HG03354 (cell line): ENCODE results near the gene DNAJA4.
"Not testable (repeated sequence)": the region's sequence is repeated elsewhere in the genome, so short reads cannot be mapped to it uniquely, and the experiment has no call there.

ENCODE experiments used
- ATAC-seq: cut with Tn5 transposase; IDR thresholded peaks from one replicate; pipeline ENCODE4 v1.9.1; 2021; ENCODE audit warnings: mild to moderate bottlenecking; ENCODE audit not compliant: unreplicated experiment, poor library complexity, severe bottlenecking

The DNAJA4 gene

GRCh38 chr15:78243058-78243457 is 21.3 kb upstream of the DNAJA4 start:
- ATAC-seq: no peak

GRCh38 chr15:78243491-78243941 is 20.8 kb upstream of the DNAJA4 start:
- no peak for ATAC-seq

- no peak for ATAC-seq
Observed at GRCh38 chr15:78244101-78244500, 20.3 kb upstream of the DNAJA4 start.

DNA sequence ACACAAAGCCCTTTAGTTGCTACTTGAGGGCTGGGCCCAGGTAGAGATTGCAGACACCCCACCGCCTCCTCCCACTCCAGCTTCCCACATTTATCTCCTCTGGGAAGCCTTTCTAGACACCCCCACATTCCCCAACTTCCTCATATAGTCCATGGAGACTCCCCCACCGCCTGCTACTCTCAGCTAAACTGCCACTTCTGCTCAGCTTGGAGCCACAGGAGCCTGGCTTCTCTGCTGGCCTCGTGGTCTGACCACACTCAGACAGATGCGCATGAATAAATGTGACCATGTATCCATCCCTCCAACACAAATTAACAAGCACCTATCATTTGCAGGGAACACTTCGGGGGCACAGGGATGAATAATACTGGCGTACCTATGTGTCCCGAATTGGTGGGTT is 19.5 kb upstream of the DNAJA4 start:
- ATAC-seq: no peak

DNA sequence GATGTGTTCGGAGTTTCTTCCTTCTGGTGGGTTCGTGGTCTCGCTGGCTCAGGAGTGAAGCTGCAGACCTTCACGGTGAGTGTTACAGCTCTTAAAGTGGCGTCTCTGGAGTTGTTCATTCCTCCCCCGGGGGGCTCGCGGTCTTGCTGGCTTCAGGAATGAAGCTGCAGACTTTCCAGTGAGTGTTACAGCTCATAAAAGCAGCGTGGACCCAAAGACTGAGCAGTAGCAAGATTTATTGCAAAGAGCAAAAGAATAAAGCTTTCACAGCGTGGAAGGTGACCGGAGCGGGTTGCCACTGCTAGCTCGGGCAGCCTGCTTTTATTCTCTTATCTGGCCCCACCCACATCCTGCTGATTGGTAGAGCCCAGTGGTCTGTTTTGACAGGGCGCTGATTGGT is 19.0 kb upstream of the DNAJA4 start:
- ATAC-seq: not testable (repeated sequence)

DNA sequence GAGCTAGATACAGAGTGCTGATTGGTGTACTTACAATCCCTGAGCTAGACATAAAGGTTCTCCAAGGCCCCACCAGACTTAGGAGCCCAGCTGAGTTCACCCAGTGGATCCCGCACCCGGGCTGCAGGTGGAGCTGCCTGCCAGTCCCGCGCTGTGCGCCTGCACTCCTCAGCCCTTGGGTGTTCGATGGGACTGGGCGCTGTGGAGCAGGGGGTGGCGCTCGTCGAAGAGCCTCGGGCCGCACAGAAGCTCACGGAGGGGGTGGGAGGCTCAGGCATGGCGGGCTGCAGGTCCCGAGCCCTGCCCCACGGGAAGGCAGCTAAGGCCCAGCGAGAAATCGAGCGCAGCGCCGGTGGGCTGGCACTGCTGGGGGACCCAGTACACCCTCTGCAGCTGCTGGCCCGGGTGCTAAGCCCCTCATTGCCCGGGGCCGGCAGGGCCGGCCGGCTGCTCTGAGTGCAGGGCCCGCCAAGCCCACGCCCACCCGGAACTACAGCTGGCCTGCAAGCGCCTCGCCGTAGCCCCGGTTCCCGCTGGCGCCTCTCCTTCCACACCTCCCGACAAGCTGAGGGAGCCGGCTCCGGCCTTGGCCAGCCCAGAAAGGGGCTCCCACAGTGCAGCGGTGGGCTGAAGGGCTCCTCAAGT is 18.3 kb upstream of the DNAJA4 start:
- not testable (repeated sequence) for ATAC-seq

DNA sequence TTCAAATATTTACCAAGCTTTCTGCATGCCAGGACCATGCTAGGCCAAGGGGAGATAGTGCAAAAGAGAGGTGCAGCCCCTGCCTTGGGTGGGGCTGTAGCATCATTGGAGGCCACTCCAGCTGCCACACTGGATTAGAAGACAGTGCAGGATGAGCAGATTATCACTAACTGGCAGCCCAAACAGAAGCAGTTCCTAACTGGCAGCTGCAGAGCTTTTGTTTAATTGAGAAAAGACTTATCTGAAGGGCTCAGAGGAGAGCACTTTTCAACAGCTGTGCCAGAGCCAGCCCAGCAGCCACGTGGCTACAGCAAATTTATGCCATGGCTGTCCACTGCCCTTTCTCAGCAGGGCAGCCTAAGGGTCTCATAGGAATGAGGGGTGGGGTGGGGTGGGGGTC is 16.5 kb upstream of the DNAJA4 start:
- ATAC-seq: no peak

GRCh38 chr15:78249131-78249530 is 15.2 kb upstream of the DNAJA4 start:
- ATAC-seq: no peak

- ATAC-seq: no peak
Observed at GRCh38 chr15:78251136-78251535, 13.2 kb upstream of the DNAJA4 start.

DNA sequence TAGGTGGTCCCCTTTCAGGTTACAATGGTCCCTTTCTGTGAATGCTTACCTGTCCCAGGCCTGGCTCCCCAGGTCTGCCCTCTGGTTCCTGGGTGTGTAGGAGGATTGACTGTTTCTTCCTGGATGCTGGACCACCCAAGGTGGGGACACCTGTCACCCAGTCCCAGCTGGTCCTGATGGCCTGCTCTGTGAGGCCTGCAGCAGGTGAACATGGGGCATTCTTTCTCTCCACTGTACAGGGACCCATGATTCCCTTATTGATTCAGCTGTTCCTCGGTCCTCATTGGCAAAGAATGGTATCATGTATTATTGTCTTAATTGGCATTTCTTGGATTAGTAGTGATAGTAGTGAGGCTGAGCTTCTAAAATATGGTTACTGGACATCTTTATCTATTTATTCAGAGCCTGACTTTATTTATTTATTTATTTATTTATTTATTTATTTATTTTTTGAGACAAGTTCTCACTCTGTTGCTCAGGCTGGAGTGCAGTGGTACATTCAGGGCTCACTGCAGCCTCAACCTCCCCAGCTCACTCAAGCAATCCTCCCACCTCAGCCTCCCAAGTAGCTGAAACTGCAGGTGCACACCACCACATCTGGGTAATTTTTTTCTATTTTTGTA is 8.8 kb upstream of the DNAJA4 start:
- no peak for ATAC-seq

DNA sequence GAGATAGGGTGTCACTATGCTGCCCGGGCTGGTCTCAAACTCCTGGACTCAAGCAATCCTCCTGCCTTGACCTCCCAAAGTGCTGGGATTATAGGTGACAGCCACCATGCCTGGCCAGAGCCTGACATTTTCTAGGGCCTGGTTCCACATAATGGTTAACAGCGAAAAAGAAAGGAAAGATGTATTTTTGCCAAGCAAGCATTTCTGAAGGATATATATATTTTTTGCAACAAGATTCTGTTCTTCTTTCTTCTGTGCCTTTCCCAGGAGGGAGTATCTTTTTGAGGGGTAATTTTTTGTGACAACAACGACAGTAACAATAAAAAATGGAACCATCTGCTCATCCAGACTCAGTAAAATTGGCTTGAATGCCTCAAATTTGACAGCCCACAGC is 8.3 kb upstream of the DNAJA4 start:
- no peak for ATAC-seq

GRCh38 chr15:78257681-78258080 is 6.7 kb upstream of the DNAJA4 start:
- ATAC-seq: no peak

DNA sequence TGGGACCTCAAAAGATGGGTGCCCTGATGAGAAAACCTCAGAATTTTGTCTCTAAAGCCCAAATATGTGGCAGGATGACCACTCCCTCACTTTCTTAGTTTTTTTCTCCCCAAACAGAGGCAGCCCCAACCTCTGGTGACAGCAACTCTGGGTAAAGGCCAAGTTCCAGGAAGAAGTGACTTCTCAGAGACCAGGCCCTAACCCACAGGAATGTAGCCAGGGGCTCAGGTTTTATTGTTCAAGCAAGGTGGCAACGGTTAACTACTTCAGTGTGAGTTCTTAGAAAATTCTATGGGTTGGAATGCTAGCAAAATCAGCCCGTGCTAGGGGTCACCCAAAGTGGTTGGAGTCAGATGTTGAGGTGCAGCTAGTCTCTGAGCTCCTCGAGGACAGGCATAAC is 5.1 kb upstream of the DNAJA4 start:
- no peak for ATAC-seq

DNA sequence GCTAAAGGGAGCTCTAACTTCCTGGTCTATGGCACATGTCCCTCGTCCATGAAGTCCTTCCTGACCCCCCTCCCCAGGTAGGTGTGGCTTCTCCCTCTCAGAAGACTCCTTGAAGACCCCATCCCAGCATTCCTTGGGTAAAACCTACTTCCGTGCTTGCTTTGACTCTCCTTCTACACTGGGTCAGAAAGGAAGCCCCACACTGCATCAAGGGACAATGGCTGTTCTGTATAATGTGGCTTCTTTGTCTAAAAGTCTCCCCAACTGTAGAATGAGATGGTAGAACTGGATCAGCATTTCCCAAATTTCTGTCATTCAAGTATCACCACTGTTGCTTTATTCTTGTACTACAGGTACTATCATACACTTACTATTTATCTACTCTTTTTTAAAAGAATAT is 3.9 kb upstream of the DNAJA4 start:
- no peak for ATAC-seq

GRCh38 chr15:78261062-78261461 is 3.3 kb upstream of the DNAJA4 start:
- ATAC-seq: no peak

DNA sequence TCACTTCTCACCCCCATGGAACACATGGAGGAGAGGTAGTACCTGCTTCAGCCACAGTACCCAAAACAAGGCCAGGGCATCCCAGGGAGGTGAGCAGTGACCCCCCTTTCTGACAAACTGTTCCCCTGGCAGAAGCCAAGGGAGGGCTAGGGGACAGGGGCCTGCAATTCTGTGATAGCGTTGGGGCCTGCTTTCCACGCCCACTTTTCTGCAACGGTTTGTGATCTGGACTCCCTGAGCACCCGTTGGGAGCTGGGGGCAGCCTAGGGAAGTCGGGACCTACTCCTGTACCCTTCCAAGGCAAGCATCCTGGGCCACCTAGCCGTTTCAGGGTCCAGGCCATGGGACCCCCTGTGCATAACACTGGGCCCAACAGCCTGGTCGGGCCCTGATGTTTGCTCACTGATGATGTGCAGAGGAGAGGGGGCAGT is 996 bp upstream of the DNAJA4 start:
- no peak for ATAC-seq

DNA sequence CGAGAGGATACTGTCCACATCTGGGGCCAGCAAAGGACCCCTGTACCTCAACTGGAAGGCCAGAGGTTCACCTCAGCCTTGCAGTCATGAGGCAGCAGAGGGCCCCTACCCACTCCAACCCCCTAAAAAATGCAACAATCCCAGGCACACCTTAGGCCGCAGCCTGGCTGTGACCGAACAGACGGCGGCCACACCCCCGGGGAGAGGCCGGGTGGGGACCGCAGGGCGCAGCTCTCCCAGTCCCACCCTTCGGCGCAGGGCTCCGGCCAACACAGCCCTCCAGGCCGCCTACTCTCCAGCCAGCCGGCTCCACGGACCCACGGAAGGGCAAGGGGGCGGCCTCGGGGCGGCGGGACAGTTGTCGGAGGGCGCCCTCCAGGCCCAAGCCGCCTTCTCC is 457 bp upstream of the DNAJA4 start:
- no peak for ATAC-seq

GRCh38 chr15:78265137-78265460 is 737 bp downstream of the DNAJA4 start:
- ATAC-seq: no peak

GRCh38 chr15:78265752-78266224 is 1.4 kb downstream of the DNAJA4 start:
- no peak for ATAC-seq

DNA sequence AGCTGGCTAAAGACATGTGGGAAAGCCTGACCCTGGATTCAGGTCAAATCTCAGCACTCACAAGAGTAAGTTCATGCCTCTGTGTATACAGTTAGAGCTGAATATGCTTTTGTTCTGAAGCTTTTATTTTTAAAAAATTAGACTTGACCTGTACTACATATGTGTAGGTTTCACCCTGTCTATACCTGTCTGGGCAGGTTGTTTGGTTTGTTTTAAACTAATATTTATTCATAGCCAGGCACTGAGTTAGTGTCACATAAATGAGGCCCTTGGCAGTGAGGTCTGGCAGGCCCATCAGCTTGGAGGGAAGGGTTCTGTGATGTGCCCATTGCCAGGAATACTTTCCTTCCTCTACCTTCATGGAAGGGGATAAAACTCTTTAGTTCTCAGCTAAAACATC is 1.9 kb downstream of the DNAJA4 start:
- ATAC-seq: no peak

DNA sequence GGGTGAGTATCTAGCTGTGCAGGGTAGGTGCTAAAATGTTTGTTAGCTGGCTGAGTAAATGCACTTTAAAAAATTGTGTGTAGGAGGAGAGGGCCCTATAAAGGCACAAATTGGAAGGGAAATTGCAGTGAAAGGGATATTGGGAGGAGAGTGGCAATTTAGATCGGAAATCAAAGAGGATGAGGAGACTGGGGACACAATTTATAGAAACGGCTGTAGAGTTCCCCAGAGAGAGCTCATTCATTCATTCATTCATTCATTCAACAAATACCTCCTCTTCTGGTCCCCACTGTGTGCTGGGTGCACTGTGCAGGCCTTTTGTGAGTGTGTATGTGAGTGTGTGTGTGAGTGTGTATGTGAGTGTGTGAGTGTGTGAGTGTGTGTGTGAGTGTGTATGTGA is 2.4 kb downstream of the DNAJA4 start:
- ATAC-seq: no peak

DNA sequence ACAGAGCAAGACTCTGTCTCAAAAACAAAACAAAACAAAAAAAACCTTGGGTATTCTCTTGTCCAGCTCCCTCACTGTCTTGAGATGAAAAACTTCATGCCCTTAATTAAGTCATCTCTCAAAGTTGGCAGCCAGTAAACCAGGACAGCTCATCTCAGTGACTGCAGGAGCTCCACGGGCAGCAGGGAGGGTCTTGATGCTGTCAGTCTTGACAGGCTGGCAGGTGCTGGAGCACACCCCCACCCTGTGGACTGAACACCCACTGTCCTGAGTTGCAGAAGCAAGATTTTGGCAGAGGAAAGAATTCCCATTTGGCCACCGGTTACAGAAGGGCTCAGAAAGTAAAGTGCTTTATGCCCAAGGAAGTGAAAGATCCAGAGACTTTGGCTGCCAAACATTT is 8.0 kb downstream of the DNAJA4 start:
- no peak for ATAC-seq
